Neural cell (in vitro differentiated cells): ENCODE measurements around the gene GLCE.

Experiments used
- POLR2AphosphoS5 ChIP-seq: IDR thresholded peaks from 2 replicates; pipeline ENCODE4 v1.6.1; 2012
- TF ChIP-seq, protein P1 (sequence below): fragments of 450-650 bp; IDR thresholded peaks from 2 replicates; pipeline ENCODE4 v1.5.1; 2014; ENCODE audit warnings: antibody characterized with exemption, mild to moderate bottlenecking, moderate library complexity; ENCODE audit not compliant: poor library complexity, severe bottlenecking

DNA sequence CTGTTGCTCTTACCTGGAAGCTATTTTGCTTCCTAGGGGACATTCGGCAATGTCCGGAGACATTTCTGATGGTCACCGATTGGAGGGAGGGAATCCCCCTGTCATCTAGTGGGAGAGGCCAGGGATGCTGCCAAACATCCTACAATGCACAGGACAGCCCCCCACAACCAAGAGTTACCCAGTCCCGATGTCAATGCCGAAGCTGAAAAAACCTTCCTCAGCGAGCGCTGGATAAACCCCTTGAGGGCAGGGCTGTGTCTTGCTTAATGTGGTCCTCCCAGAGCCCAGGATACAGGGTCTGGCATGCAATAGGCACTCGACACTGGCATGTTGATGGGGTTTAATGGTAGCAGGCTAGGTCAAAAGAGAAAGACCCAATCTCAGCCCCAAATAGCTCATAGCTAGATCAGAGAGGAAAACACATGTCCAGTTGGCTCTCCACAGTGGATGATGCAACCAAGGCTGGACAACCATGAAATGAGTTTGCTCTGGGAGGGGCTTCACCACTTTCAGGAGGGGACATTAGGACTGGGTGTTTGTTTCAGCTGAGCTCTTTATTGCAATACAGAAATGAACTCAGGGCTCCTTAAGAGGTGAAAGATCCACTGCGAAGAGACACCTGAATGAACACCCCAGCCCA lies 121.8 kb downstream of the GLCE start:
- no peak for TF ChIP-seq POLR2AphosphoS5
- TF ChIP-seq, protein P1, sequence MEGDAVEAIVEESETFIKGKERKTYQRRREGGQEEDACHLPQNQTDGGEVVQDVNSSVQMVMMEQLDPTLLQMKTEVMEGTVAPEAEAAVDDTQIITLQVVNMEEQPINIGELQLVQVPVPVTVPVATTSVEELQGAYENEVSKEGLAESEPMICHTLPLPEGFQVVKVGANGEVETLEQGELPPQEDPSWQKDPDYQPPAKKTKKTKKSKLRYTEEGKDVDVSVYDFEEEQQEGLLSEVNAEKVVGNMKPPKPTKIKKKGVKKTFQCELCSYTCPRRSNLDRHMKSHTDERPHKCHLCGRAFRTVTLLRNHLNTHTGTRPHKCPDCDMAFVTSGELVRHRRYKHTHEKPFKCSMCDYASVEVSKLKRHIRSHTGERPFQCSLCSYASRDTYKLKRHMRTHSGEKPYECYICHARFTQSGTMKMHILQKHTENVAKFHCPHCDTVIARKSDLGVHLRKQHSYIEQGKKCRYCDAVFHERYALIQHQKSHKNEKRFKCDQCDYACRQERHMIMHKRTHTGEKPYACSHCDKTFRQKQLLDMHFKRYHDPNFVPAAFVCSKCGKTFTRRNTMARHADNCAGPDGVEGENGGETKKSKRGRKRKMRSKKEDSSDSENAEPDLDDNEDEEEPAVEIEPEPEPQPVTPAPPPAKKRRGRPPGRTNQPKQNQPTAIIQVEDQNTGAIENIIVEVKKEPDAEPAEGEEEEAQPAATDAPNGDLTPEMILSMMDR: no peak
